Measurements from ENCODE around the gene ATG9B.

DNA sequence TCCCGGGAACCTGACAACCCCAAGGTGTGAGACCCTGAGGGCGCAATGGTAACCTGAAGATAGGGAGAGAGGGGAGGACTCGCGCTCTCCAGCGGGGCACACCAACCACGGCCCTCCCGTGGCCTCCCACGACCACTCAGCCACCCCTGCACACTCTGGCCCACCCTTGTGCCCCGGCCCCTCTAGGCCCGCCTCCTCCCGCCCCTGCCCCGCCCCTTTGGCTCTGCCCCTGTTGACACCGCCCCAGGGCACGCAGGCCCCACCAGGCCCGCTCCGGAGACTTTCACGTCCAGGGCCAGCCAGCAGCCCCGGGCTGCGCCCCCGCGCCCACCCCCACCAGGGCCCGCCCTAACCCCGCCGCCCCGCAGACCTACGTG is 10.9 kb downstream of the ATG9B start:
- TF ChIP-seq, protein P1, sequence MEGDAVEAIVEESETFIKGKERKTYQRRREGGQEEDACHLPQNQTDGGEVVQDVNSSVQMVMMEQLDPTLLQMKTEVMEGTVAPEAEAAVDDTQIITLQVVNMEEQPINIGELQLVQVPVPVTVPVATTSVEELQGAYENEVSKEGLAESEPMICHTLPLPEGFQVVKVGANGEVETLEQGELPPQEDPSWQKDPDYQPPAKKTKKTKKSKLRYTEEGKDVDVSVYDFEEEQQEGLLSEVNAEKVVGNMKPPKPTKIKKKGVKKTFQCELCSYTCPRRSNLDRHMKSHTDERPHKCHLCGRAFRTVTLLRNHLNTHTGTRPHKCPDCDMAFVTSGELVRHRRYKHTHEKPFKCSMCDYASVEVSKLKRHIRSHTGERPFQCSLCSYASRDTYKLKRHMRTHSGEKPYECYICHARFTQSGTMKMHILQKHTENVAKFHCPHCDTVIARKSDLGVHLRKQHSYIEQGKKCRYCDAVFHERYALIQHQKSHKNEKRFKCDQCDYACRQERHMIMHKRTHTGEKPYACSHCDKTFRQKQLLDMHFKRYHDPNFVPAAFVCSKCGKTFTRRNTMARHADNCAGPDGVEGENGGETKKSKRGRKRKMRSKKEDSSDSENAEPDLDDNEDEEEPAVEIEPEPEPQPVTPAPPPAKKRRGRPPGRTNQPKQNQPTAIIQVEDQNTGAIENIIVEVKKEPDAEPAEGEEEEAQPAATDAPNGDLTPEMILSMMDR (IDR thresholded peaks at IDR 0.05) = no peak
- no peak for TF ChIP-seq ZBTB33 (IDR thresholded peaks at IDR 0.05; ENCODE audit: borderline replicate concordance, low read depth)
- no peak for TF ChIP-seq REST (IDR thresholded peaks at IDR 0.05; ENCODE audit: low read depth, low read length)
- TF ChIP-seq SMC3 (IDR thresholded peaks at IDR 0.05; ENCODE audit: low read depth, low read length) = no peak
- no peak for TF ChIP-seq FOSL2 (IDR thresholded peaks at IDR 0.05; ENCODE audit: borderline replicate concordance, low read depth)
- TF ChIP-seq RAD21 (IDR thresholded peaks at IDR 0.05; ENCODE audit: low read length) = no peak
- no peak for TF ChIP-seq EP300 (IDR thresholded peaks at IDR 0.05; ENCODE audit: borderline replicate concordance in 1 of 2, low read depth in 1 of 2, low read length in 1 of 2)
- no peak for TF ChIP-seq CHD2 (IDR thresholded peaks at IDR 0.05; ENCODE audit: low read length, partially characterized antibody)
- no peak for TF ChIP-seq MAX (IDR thresholded peaks at IDR 0.05; ENCODE audit: low read depth)
- no peak for TF ChIP-seq NFIC (IDR thresholded peaks at IDR 0.05; ENCODE audit: borderline replicate concordance)
- no peak for TF ChIP-seq FOXM1 (IDR thresholded peaks at IDR 0.05; ENCODE audit: low read depth)
- TF ChIP-seq POLR2AphosphoS5 (IDR thresholded peaks at IDR 0.05; ENCODE audit: low read depth, low read length) = no peak
- TF ChIP-seq EZH2phosphoT487 (IDR thresholded peaks at IDR 0.05; ENCODE audit: borderline replicate concordance, low read depth) = no peak
